GOT3 (cell line): ENCODE results near the gene TGM3.

Experiments
- DNase-seq: peaks from one replicate; lab custom pipeline; 2025; ENCODE audit warnings: mixed read lengths; lab: John Stamatoyannopoulos, UW

Gene TGM3

DNA sequence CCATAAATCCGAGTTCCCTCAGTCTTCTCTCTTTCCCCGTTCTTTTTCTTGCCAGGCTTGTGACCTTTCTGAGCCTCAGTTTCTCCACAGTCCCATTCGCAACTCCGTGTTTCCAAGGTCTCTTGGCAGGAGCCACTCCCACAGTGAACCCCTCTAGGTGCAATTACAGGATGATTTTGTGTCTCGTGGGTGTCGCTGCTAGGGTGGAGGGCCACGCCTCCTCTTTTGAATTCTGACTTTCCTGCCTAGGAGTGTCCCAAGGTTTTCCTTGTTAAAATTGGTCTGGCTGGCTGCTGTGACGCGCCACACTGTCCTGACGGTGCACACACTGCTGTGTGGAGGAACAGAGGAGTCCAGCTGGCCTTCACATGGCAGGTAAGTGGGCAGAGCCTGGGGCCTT, 84.8 kb downstream of the TGM3 start, which contains the start of gene TGM6:
TGM6 (plus strand) TSS at position 301 of the 400 bp plus-strand sequence; CDS start at position 369, 68 bp downstream.
- no peak for DNase-seq

DNA sequence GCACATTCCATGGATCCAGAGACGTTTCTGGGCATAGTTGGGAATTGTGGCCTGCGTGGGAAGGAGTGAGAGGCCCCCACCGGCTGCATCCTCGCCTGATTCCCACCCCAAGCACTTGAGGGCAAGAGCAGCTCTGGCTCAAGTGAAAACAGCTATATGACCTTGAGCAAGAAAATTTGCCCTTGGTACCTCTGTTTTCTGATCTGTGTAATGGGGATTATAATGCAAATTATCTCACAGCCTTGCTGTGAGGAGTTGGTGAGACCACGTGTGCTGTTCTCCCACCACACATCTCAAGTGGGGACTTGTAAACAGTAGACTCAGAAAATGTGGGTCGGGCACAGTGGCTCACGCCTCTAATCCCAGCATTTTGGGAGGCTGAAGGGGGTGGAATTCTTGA, 85.5 kb downstream of the TGM3 start:
- no peak for DNase-seq

GRCh38 chr20:2382833-2383232, 87.0 kb downstream of the TGM3 start:
- DNase-seq, result no peak

- no peak for DNase-seq
These were observed 89.2 kb downstream of the TGM3 start for GRCh38 chr20:2385026-2385425.

DNA sequence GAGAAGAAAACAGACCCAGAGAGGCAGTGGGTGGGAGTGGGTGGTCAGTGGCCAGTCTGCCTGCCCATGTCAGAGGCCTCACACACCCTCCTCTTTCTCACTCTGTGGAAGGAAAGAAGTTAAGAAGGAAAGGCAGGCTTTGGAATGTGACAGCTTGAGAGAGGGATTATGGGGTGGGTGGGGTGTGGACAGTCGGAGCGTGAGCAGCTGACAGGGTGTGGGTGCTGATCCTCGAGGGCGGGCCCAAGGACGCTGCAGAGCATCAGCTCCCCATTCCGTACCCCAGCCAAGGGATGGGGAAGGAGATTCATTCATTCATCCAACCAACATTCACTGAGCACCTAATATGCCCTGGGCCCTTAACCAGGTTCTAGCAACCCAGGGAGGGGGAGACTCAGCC, 89.7 kb downstream of the TGM3 start:
- DNase-seq, result no peak

DNA sequence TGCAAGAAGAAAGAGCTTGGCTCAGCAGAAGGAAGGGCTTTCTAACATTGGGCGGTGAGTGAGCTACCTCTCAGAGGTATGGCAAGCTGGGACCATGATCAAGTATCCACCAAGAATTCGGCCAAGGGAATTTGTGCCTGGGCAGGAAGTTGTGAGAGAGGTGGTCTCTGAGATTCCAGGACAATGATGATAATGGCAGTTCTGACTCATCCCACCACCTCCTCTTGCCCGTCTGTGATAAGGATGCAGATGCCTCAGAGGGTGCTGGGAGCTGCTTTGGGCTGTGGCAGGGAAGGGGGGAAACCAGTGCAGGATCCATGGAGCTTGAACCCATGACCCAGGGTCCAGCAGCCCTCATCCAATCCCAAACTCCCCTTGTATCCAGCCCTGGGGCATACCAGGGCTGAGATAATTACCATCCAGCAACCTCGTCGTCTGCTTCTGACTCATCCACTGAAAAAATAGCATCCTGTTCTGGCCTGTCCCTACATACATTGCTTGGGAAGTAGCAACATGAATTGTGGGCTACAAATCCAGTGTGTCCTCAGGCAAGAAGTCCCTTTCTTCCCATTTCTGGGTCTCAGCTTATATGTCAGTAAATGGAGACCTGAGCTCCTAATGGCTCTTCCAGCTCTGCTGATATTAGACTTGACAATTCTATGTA, 90.8 kb downstream of the TGM3 start:
- DNase-seq, result no peak

- DNase-seq, result no peak
These were observed 91.4 kb downstream of the TGM3 start for GRCh38 chr20:2387180-2387577.

DNA sequence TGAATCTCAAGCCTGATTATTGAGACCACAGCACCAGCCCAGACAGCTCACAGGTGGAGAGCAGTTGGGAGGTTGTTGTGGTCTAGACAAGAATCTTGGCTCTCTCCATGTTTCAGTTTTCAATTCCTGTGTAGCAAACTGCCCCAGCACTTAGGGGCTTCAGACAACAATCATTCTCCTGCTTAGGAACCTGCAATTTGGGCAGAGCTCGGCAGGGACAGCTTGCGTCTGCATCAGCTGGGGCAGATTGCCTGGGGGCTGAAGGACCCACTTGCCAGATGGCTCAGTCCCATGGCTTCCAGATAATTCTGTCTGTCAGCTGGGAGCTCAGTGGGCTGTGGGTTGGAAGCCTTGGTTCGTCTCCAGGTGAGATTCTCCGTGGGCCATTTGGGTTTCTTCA, 91.8 kb downstream of the TGM3 start:
- DNase-seq, result no peak
